Stimulated activated naive CD4-positive, alpha-beta T cell treated with Interleukin-2 at 50 U/mL for 16 hours (primary cell): ENCODE data around the gene TCERG1.

Experiments used
- DNase-seq: peaks from one replicate; lab custom pipeline; 2025; lab: John Stamatoyannopoulos, UW

The TCERG1 gene

DNA sequence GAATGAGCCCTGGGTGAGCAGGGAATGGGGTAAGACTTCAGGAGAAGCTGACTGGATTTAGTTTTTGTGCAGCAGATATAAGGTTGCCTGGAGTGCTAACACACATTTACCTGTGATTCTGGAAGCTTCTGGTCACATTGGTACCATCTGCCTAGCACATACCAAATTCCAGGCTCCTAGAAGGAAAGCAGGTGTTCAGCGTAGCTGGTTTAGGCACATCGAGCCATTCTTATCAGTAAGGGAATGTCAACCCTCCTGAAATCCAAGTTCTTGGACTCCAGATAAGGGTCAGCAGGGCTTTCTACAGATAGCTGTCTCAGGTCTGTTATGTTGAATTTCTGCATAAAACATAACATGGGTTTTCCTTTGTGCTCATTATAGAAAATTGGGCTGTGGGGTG lies 10.3 kb downstream of the TCERG1 start:
- no peak for DNase-seq

DNA sequence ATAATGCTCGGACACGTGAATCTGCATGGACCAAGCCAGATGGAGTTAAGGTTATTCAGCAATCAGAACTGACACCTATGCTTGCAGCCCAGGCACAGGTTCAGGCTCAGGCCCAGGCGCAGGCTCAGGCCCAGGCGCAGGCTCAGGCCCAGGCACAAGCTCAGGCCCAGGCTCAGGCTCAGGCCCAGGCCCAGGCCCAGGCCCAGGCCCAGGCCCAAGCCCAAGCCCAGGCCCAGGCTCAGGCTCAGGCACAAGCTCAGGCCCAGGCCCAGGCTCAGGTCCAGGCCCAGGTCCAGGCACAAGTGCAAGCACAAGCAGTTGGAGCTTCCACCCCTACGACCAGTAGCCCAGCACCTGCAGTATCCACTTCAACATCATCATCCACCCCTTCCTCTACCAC lies 11.8 kb downstream of the TCERG1 start:
- no peak for DNase-seq

DNA sequence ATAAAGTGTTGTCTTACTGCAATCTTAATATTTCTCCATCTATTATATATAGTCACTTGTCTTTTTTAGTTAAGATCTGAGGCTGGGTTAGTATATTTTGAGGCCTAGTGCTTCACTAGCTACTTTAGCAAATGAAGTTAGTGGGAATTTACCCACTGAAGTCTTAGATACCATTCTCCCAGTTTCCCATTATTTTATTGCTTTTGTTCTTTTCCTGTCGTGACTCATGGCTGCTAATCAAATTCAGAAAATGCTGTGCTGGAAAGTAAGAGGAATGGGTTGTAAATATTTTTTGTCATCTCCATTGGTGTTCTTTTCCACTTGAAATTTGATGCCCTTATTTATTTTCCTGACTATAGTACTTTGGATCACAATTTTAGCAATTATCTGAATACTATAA lies 14.2 kb downstream of the TCERG1 start:
- no peak for DNase-seq

DNA sequence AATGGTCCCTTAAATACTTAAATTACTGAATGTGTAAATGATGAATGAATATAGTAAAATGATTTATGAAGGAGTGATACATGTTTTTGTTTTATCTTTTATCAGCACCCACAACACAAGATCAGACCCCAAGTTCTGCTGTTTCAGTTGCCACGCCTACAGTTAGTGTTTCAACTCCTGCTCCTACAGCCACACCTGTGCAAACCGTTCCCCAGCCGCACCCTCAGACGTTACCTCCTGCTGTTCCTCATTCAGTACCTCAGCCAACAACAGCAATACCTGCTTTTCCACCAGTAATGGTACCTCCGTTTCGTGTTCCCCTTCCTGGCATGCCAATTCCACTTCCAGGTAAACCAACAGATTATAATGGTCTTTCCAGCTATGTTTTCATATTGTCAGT lies 16.3 kb downstream of the TCERG1 start:
- DNase-seq = no peak

DNA sequence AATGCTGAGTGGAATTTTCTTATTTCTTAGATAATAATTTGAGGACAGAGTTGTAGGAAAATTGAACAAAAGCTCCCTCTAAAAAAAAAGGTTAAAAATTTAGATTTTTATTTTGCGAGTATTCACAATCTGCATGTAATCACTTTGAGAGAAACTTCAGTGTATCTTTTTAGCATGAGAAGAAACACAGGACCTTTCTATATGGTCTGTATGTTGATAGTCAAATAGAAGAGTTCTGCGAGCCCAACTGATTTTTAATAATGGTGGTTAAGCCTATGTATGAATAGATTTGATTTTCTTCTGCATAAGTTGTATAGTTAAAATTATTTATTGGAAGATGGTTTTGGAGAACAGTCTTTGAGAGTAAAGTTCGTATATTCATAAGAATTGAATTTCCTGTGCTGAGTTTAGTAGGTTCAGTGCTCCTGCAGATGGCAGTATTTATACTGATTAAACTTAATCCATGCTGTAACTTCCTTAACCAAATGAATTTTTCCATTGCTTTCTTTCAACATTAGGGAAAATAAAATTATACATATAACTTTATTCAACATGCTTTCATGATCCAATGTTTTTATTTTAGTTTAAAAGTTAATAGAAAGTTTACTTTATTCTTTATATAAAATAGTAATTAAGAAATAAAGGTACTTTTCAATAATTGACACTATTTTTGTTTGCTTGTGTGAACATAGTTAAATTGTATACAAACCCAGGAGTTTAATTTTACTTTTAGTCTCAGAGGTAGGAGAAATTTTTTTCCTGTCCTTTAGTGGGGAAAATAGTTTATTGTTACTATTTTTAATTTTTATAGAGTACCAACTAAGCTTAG lies 19.6 kb downstream of the TCERG1 start:
- DNase-seq = no peak

DNA sequence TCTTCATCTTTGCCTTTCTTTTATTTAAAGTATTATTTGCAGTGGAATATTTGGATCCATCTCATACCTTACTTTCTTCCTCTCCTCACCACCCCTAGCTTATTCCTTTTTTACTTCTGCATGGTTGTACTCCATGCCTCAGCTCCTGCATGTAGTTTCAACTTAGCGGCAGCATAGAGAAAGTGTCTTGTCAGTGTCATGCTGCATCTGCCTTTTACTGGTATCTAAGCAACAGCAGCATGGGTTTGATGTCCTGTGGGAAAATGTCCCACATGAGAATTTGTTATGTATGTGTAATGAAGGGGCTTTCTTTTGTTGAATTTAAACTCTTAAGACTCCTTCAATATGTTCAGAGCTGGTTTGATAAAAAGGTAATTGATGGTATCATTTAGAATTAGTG lies 20.6 kb downstream of the TCERG1 start:
- DNase-seq = no peak

DNA sequence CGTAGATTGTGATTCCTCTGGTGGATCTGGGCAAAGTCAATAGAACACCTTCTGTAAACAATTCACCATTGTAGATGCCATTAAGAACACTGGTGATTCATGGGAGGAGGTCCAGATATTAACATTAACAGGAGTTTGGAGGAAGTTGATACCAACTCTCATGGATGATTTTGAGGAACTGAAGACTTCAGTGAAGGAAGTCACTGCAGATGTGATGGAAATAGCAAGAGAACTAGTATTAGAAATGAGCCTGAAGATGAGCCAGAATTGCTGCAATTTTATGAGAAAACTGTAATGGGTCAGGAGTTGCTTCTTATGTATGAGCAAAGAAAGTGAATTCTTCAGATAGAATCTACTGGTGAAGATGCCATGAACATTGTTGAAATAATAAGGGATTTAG lies 26.9 kb downstream of the TCERG1 start:
- no peak for DNase-seq

DNA sequence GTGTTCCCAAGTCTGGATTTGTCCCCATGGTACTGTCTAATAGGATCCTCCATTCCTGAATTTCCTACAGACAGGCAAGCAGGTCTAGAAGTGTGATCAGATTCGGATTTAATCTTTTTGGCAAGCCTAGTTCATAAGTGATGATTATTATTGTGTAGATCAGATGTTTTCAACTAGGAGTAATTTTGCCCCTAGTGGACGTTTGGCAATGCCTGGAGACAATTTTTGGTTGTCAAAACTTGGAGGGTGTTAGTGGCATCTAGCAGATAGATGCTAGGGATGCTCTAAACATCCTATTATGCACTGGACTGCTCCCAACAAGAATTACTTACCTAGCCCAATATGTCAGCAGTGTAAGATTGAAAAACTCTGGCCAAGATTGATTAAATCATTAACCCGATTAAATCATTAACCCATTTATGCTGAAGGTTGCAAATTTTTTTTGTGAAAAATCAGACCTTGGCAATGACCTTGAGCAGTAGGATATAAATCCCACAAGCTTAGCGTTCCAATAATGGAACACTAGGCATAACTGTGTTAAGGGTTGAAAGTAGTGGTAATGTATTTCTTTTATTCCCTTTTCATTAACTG lies 28.2 kb downstream of the TCERG1 start:
- no peak for DNase-seq

DNA sequence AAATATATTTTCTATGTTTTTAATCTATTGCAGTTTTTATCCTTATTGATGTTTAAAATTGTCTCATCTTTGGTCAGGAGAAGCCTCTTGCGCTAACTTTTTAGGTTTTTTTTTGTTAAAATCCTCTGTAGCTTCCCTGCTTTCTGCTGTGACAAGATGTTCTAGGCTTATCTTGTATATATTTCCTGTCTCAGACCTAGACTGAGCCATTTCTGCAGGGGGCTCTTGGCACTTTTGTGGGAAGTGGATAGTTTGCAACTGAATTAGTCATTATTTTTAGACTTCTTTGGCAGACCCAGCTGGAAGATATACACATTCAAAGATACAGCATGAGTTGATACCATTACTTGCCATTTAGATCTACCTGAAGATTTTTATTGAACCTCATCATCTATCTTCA lies 28.8 kb downstream of the TCERG1 start:
- no peak for DNase-seq

DNA sequence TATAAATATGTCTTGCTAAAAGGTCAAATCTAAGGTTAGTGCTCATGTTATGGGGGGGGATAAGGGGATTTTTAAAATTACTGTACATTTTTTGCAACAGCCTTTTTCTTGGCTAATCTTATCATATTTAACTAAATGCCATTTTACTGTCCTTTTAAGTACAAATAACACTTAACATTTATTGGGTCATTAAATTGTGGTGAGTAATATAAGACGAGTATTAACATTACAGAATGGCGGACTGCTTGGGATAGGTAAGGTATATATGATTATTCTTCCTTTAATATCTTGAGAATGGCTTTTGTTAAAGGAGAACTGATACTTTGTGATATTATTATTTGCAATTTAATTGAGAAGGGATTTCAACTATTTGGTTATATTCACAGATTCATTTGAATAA lies 35.6 kb downstream of the TCERG1 start:
- no peak for DNase-seq

DNA sequence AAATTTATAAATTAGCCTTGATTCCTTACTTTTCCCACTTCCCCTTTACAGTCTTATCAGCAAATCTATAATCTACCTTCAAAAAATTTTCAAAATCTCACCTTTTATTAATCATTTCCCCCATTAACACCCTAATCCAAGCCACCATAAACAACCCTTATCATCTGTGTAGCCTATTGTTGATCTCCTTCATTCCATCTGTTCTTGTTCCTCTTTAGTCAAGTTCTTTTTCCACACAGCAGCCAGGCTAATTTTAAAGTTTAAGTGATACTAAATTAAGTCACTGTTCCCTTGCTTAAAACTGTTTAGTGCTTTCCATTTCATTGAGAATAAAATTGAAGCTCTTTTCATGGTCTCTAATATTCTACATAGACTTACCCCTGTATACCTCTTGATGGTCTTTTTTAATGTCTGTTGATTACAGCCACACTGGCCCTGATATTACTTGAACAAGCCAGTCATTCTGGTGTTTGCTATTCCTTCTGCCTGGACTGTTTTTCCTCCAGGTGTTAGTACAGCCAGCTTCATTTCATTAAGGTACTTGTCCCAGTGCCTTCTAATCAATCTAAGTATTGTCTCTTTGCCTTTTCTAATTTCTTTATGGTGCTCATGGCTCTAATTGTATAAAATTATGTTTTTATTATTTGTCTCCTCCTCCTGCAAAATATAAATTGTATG lies 37.7 kb downstream of the TCERG1 start:
- DNase-seq = no peak

DNA sequence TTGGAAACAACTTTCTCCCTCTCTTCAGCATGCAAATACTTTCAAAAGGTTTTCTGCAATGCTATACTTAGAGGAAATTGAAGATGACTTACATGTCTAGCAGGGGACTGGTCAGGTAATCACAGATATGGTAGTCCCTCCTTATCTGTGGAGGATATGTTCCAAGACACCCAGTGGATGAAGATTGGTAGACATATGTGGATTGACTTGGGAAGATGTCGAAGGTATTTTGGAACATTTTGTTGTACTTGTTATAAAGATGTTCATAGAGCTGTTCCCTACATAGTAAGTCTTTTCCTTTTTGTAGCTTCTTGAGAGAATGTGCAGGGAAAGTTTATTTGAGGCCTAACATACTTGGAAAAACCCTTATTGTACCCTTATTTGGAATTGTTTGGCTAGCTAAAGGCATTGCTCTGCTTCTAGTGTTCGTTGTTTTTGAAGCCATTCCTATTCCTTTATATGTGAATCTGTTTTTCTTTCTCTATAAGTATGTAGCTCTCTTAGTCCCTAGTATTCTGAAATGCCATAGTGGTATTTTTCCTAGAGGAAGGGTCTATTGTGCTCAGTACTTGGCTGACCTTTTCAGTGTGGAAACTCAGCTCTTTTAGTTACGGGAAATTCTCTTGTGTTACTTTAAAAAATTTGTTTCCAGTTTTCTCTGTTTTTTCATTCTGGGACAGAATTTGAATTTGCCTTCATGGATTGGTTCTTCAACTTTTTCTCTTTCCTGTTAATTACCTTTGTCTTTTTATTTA lies 43.1 kb downstream of the TCERG1 start:
- DNase-seq = no peak

DNA sequence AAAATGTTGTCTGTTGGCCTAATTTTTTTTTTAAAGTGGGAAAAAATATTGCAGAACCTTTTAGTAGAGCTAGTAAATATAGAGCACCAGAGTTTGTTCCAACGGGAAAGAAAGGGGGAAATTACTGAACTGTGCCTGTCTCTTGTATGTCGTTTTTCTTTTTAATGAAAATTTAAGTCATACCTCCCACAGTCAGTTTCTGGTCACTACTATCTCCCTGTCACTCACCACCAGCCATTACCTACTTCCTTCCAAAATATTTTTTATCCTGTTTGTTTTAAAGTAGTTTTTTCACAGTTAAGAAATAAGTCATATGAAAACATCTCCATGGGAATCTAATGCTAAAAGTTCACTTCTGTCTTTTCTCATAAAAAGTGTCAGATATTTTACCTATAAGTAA lies 47.5 kb downstream of the TCERG1 start:
- DNase-seq = no peak

DNA sequence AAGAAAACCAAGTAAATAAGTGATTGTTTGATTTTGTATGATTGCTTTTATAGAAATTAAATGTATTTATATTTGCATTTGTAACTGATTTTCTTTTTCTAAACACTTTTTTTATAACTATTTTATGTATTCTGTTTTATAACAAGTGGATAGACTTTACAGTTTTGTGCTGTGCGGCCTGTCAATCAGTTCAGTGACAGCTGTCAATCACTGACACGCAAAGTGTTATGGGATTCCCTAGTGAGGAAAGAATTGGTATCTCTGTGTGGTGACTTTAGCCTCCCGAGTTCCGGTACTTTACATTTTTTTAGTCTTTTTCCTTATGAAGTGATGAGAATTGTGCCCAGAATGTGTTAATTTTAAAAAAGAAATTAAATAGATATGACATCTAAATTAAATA lies 52.5 kb downstream of the TCERG1 start:
- no peak for DNase-seq

DNA sequence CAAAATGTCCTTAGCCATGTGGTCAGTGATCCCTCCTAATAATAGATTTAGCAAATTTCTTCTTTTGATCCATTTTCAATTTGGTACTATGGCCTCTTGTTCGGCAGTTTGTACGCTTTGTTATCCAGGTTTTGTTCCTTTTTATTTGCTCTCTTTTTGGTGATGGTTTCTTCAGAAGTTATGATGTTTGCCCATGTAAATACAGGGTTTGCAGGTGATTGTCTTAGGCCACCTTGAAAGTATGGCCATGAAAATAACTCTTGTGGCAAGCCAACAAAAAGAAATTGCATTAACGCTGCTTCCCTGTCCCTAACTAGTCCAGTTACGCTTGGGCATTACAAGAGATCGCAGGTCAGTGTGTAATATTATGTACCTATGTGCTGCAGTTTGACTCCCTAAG lies 60.3 kb downstream of the TCERG1 start:
- no peak for DNase-seq

DNA sequence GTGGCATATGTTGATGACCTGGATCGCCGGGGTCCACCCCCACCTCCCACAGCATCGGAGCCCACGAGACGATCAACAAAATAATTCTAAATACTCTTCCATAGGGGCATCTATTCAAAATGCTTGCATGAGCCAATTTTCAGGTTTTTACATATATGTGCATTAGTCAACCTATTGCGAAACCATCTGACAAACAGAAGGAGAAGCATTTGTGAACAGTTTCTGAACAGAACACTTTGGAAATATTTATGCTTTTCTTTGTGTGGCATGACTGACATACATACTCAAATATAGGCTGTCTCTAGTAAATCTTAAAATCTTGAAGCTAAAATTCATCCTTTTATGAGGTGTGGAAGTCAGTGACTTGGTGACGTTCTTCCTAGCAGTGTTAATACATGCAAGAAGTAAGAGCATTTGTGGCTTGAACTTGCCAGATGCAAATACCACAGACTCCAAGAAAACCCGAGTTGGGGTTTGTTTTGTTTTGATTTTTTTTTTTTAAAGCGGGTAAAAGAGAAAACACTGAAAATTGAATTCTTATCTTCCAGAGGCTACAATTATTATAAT lies 63.5 kb downstream of the TCERG1 start:
- no peak for DNase-seq

DNA sequence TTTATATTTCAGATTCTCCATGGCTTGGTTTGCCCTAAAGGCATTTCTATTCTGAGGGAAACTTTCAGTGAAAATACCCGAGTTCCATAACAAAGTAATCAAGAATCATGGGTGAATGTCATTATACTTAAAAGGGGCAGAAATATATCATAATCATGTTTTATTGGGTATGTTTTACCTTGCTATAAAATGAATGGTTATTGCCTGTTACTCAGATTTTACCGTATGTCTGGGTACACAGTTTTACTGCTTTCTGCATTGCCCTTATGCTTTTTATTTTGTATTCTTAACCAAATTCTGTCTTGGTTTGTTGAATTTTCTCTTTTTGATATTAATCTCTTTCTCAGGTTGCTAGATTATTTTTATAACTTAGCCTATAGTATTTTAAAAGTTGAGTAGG lies 66.3 kb downstream of the TCERG1 start:
- no peak for DNase-seq

DNA sequence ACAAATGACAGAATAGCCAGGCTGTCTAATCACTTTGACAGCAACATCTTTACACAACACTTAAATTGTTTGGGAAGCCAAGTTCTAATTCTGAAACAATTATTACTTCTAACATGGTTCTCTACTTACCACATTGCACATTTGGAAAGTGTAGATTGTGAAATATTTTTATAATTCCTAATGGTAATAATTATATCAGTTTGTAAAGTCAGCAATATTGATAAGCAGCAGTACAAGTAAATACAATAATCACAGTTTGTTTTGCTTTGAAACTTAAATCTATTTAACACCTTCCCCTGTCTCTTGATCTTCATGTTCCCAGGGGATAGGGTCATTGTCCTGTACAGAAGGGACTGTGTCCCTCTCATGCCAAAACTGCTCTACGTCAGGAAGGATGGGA lies 67.4 kb downstream of the TCERG1 start:
- no peak for DNase-seq

DNA sequence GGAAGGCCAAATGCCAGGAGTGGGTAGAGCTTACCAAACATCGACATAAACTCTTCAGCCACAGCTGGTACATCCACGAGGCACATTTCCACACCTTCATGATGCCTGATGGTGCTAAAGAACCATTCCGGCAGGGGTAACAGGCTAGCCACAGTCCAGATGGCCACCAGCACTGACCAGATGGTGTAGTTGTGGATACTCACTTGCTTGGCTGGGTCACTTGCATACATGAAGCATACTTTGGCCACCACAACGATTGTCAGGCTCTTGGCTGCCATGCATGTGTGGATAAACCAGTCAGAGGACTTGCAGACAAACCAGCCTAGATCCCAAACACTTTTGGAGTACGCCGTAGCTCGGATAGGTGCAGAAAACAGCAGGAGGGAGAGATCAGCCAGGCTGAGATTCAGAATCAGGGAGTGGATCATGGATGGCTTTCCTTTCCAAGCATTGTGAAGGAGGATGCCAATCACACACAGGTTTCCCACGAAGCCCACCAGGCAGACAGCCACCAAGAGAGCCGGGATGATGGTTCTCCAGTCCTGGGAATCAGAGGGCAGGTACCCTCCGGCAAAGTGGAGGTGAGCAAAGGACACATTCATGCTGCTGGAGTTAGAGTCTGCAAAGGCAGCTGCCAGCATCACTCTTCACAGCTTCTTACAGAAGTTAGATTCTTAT lies 68.5 kb downstream of the TCERG1 start:
- no peak for DNase-seq

DNA sequence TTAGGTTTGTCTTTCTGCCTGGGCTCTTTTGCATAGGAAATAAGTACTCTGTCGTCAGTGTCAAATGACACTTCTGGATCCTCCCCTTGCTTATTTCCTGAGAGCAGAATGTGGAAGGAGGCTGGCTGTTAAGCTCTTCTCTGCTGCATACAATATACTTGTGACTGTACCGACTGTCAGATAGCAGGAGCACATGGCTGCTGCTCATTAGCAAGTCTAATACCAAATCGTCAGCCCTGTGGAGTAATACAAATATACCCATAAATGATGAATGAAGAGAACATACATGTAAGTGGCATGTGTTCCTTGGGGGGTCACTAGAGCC lies 69.0 kb downstream of the TCERG1 start, which contains the start of gene GPR151:
Gene GPR151 (minus strand): TSS at position 40 of the 325 bp plus-strand sequence. CDS start 77 bp downstream, outside the sequence.
- no peak for DNase-seq

DNA sequence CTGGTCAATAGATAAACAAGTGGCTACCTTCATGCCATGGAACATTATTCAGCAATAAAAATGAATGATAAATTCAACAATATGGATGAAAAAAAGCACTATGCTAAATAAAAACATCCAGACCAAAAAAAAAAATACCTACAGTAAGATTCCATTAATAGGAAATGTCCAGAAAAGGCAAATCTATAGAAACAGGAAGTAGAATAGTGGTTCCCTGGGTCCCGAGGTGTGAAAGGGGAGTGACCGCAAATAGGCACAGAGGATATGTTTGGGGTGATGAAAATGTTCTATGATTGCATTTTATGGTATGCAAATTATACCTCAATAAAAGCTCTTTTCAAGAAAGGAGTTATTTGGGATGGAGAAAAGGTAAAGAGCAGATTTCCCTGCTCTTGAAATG lies 72.4 kb downstream of the TCERG1 start:
- DNase-seq = no peak

DNA sequence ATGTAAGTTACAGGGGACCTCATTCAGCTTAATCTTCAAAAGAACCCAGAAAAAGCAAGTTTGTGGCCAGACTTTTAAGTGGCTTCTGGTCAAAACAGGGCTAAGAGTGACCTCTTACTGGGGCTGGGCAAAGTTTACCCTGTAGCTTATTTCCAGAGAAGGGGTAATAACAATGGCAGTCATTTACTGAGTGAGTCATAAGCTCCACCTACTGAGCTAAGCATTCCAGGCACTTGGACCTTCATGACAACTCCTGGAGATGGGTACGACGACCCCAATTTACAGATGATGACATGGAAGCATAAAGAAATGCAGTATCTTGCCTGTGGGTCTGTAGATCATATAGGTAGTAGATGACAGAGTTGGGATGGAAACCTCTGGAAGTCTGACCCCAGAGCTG lies 73.6 kb downstream of the TCERG1 start:
- DNase-seq = no peak
